Small intestine (tissue), 7 donors: ENCODE data around the gene APOBEC3C. TPM values are rescaled to one million over a fixed set of nuclear protein-coding genes. Genes with fewer than 3 reads are reported as not detected.
"Not testable (repeated sequence)": the region's sequence is repeated elsewhere in the genome, so short reads cannot be mapped to it uniquely, and the experiment has no call there.

Experiments
- DNase-seq, 2 donors: peaks; one replicate each; pipeline versions ENCODE4 v3.0.0 to v3.0.0-alpha.2; 2013
- FAIRE-seq: peaks from 2 replicates; lab custom pipeline; 2012; peaks lifted over from hg19 to GRCh38; lab: Jason Lieb, UNC
- H3K27ac ChIP-seq, 3 donors: one replicate each; pipeline ENCODE4 v1.5.1; 2013; ENCODE audit warnings: low read length in 2 of 3, mild to moderate bottlenecking in 2 of 3, control low read depth in 1 of 3, inconsistent platforms in 1 of 3, low read depth in 1 of 3, moderate library complexity in 1 of 3
- H3K27me3 ChIP-seq, 3 donors: one replicate each; pipeline ENCODE4 v1.6.1; 2013; ENCODE audit warnings: low read length in 3 of 3, inconsistent platforms in 1 of 3; ENCODE audit not compliant: control insufficient read depth in 3 of 3, insufficient read depth in 3 of 3
- H3K36me3 ChIP-seq, 3 donors: one replicate each; pipeline ENCODE4 v1.6.1; 2013; ENCODE audit warnings: low read length in 3 of 3, inconsistent platforms in 1 of 3, low read depth in 1 of 3, mild to moderate bottlenecking in 1 of 3, moderate library complexity in 1 of 3; ENCODE audit not compliant: control insufficient read depth in 3 of 3, insufficient read depth in 2 of 3
- H3K4me1 ChIP-seq, 3 donors: one replicate each; pipeline ENCODE4 v1.6.1; 2013; ENCODE audit warnings: low read length in 2 of 3, inconsistent platforms in 1 of 3, low read depth in 1 of 3, mild to moderate bottlenecking in 1 of 3, moderate library complexity in 1 of 3; ENCODE audit not compliant: control insufficient read depth in 3 of 3, insufficient read depth in 2 of 3
- H3K4me3 ChIP-seq, 3 donors: one replicate each; pipeline ENCODE4 v1.5.1; 2013; ENCODE audit warnings: low read length in 3 of 3, control low read depth in 1 of 3, inconsistent platforms in 1 of 3, low read depth in 1 of 3, mild to moderate bottlenecking in 1 of 3, moderate library complexity in 1 of 3
- H3K9me3 ChIP-seq, 2 donors: one replicate each; pipeline ENCODE4 v1.6.1; 2013; ENCODE audit warnings: low read depth in 1 of 2, low read length in 1 of 2; ENCODE audit not compliant: control insufficient read depth in 2 of 2, insufficient read depth in 1 of 2
- WGBS, 3 donors: extraction: QIAGEN DNeasy Blood & Tissue Kit; methylation state at CpG; one replicate each; pipeline ENCODE4 v1.1.7; 2013; 5-methylcytosine and 5-hydroxymethylcytosine counted together
- polyA plus RNA-seq, 4 donors: library from polyadenylated mRNA; stranded (reverse) in 3 of 4; unstranded in 1 of 4; fragments of 200-250 nt in 3 of 4; fragments of 120-200 nt in 1 of 4; gene quantifications; one replicate each; pipeline versions ENCODE4 v1.2.1 to v1.2.3, GENCODE V29; 2013
- donor health status: healthy with polysubstance abuse.
- donor health status: control.
- donor health status: control.
- donor health status: Bipolar disorder and iron deficiency.
- donor health status: healthy.

The APOBEC3C gene
- polyA plus RNA-seq, 4 donors: 2.2 to 16.3 (median 11.2) TPM

DNA sequence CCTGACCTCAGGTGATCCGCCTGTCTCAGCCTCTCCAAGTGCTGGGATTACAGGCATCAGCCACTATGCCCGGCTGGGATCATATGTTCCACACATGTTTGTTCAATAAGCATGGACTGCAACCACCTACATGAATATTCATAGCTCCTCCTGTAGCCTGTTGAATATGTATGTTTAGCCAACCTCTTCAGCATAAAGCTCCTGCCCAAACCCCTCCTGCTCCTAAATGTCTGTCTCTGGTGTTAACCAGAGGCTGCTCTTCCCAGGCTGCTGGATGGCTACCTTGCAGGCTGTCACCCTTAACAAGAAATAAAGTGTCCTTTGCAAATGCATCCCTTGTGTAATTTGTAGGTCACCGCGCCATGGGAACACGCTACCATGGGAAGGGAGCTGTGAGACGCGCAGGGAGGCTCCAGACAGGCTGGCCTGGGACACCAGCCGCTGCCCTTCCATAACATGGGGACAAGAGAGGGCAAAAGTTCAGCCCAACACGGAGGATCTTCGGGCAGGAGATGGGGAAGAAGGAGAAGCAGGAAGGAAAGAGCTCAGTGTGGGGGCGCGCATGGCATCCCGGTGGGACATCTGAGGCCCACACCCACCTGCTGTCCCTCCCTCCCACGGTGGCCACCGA lies 6.1 kb downstream of the APOBEC3C start:
- DNase-seq, H3K27me3 ChIP-seq, H3K9me3 ChIP-seq, FAIRE-seq, H3K4me1 ChIP-seq: not testable (repeated sequence)
- Histone ChIP-seq H3K4me3 (peak overlapping the region in 2 of 3 donors; percentile 12 to 38), H3K36me3 (peaks cover 0 to 21% (median 2%) of the 10 kb centered on the region in 3 donors), H3K27ac (peak overlapping the region in 2 of 3 donors; percentile 50 to 73)
- WGBS, 3 donors: 14 to 40% (median 35%) methylated on average over 10 to 14 of the region's 15 CpGs

DNA sequence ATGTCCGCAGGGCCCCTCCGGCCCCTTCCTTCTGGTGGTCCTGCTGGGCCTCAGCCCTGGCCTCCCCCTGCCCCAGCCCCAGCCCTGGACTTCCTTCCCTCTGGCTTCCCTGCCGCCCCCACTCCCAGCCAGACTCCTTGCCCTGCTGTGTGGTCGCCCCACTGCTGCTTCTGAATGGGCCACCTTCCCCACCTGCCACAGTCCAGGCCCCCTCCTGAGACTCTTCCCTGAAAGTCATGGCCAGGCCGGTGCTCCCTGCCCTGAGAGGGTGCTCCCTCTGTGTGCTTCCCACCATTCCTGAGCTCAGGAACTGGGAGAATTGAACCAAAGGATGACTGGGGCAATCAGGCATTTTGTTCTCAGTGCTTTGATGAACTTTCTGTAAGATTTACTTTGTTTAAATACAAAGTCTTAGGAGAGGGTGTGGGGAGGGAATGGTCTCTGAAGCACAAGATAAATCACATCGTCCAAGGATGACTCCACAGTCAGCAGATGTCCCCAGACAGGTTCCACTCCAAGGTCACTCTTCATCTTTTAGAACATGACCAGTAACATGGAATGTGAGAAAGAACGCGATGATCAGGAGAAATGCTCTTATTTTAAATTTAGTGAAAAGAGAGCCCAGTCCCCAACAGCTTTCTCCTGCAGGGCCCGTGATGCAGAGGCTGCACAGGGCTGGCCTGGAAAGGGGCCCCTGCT lies 7.6 kb downstream of the APOBEC3C start:
- H3K4me3 ChIP-seq: peak overlapping the region; percentile 12 to 38 (median 28)
- H3K4me1 ChIP-seq: peaks cover 0 to 8% (median 0%) of the 10 kb centered on the region in 3 donors
- H3K27me3 ChIP-seq: no peaks in the 10 kb centered on the region
- FAIRE-seq (no peak), DNase-seq (no peak)
- H3K9me3 ChIP-seq: no peaks in the 10 kb centered on the region
- H3K27ac ChIP-seq: peak overlapping the region in 2 of 3 donors; percentile 5 to 87
- WGBS, 3 donors: 23 to 30% (median 23%) methylated on average over 9 of the region's 9 CpGs
- H3K36me3 ChIP-seq: peaks cover 0 to 25% (median 2%) of the 10 kb centered on the region in 3 donors

DNA sequence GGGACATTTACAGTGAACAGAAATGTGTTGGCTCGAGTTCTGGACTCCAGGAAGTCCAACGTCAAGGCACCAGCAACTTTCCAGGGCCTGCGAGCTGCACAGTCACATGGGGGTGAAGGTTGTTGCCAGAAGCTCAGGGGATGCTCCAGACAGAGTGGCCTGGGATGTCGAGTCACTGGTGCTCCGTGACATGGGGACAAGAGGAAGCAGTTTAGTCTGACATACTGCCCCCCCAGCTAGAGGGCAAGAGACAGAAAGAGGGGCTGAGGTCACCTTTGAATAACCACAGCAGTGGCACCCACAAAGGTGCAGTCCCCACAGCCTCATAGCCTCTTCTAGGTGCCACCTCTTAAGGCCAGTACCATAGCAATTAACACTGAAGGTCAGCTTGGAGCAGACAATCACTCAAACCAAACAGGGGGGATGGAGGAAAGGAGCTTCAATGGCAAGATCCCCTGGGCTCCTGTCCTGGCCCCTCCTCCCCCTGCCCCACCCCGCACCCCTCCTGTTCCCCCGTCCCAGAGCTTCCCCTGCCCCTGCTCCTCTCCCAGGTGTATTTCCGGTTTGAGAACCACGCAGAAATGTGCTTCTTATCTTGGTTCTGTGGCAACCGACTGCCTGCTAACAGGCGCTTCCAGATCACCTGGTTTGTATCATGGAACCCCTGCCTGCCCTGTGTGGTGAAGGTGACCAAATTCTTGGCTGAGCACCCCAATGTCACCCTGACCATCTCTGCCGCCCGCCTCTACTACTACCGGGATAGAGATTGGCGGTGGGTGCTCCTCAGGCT lies 10.7 kb downstream of the APOBEC3C start:
- no peak for DNase-seq
- peaks cover 0 to 16% (median 0%) of the 10 kb centered on the region in 3 donors for H3K36me3 ChIP-seq
- H3K27me3 ChIP-seq: no peaks in the 10 kb centered on the region
- H3K27ac ChIP-seq: no peak overlapping the region
- H3K4me1 ChIP-seq: peaks cover 0 to 8% (median 0%) of the 10 kb centered on the region in 3 donors
- no peaks in the 10 kb centered on the region for H3K9me3 ChIP-seq
- no peak overlapping the region for H3K4me3 ChIP-seq
- no peak for FAIRE-seq
- WGBS, 3 donors: 68 to 79% (median 70%) methylated on average over 15 of the region's 15 CpGs

DNA sequence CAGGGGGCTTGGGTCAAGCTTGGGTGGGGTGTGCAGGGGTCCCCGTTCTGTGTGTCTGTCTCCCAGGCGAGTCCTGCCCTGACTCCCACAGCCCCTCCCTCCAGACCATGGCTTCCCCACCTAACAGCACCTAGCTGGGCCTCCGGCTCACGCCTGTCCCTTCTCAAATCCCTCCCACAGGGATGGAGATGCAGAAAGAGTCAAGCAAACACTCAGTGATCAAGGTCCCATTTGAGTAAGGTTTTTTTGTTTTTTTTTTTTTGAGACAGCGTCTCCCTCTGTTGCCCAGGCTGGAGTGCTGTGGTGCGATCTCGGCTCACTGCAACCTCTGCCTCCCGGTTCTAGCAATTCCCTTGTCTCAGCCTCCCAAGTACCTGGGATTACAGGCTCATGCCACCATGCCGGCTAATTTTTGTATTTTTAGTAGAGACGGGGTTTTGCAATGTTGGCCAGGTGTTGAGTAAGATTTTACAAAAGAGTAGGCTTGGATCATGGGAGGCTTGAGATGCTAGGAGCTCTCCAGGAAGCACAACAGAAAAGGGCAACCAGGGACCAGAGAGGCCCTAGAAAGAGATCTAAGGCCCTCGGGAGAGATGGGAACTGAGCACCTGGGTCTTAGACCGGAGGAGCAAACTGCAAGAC lies 12.6 kb downstream of the APOBEC3C start:
- Histone ChIP-seq H3K36me3 (peaks cover 0 to 18% (median 0%) of the 10 kb centered on the region in 3 donors), H3K9me3 (no peaks in the 10 kb centered on the region), H3K4me3 (no peak overlapping the region), H3K27me3 (no peaks in the 10 kb centered on the region), H3K4me1 (peaks cover 0 to 5% (median 0%) of the 10 kb centered on the region in 3 donors), H3K27ac (no peak overlapping the region)
- 86 to 89% (median 89%) methylated on average over 12 of the region's 12 CpGs for WGBS, 3 donors
- FAIRE-seq: no peak
- no peak for DNase-seq

DNA sequence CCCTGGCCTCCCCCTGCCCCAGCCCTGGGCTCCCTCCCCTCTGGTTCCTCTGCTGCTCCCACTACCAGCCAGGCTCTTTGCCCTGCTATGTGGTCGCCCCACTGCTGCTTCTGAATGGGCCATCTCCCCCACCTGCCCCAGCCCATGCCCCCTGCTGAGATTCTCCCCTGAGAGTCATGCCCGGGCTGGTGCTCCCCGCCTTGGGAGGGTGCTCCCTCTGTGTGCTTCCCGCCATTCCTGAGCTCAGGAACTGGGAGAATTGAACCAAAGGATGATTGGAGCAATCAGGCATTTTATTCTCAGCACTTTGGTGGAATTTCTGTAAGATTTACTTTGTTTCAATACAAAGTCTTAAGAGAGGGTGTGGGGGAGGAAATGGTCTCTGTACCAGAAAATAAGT lies 13.7 kb downstream of the APOBEC3C start:
- DNase-seq: no peak
- no peak overlapping the region for H3K4me3 ChIP-seq
- no peak overlapping the region for H3K27ac ChIP-seq
- no peaks in the 10 kb centered on the region for H3K4me1 ChIP-seq
- no peaks in the 10 kb centered on the region for H3K9me3 ChIP-seq
- no peak for FAIRE-seq
- peaks cover 0 to 18% (median 0%) of the 10 kb centered on the region in 3 donors for H3K36me3 ChIP-seq
- 88 to 91% (median 91%) methylated on average over 4 of the region's 4 CpGs for WGBS, 3 donors
- H3K27me3 ChIP-seq: no peaks in the 10 kb centered on the region

DNA sequence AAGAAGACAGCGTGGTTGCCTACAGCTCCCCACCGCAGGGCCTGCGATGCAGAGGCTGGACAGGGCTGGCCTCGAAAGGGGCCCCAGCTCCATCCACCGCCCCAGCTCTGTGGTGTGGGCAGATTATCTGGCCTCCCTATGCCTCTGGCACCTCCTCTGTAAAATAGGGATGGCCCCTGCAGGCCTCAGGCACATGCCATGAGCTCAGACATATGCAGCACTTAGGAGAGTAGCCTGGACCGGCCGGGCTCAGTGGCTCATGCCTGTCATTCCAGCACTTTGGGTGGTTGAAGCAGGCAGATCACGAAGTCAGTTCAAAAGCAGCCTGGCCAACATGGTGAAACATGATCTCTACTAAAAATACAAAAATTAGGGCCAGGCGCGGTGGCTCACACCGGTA lies 14.2 kb downstream of the APOBEC3C start:
- Histone ChIP-seq H3K4me3 (no peak overlapping the region), H3K4me1 (no peaks in the 10 kb centered on the region), H3K27ac (no peak overlapping the region), H3K9me3 (no peaks in the 10 kb centered on the region), H3K36me3 (peaks cover 0 to 18% (median 0%) of the 10 kb centered on the region in 3 donors), H3K27me3 (no peaks in the 10 kb centered on the region)
- DNase-seq: no peak
- 93 to 97% (median 95%) methylated on average over 11 of the region's 11 CpGs for WGBS, 3 donors
- no peak for FAIRE-seq

DNA sequence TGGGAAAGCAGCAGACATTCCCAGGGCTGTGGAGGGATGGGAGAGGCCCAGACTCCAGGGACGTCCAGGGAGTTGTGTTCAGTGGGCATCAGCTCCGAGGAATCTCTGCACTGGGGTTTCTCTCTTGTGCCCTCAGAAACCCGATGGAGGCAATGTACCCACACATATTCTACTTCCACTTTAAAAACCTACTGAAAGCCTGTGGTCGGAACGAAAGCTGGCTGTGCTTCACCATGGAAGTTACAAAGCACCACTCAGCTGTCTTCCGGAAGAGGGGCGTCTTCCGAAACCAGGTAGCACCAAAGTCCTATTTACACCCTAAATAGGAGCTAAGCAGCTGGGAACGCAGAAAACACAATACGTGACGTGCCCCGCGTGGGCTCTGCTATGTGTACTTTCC lies 15.2 kb downstream of the APOBEC3C start:
- H3K4me3 ChIP-seq: no peak overlapping the region
- FAIRE-seq (no peak), DNase-seq (no peak)
- no peaks in the 10 kb centered on the region for H3K4me1 ChIP-seq
- 92 to 95% (median 94%) methylated on average over 13 of the region's 13 CpGs for WGBS, 3 donors
- H3K27ac ChIP-seq: no peak overlapping the region
- H3K9me3 ChIP-seq: no peaks in the 10 kb centered on the region
- H3K36me3 ChIP-seq: peaks cover 0 to 10% (median 0%) of the 10 kb centered on the region in 3 donors
- H3K27me3 ChIP-seq: no peaks in the 10 kb centered on the region

DNA sequence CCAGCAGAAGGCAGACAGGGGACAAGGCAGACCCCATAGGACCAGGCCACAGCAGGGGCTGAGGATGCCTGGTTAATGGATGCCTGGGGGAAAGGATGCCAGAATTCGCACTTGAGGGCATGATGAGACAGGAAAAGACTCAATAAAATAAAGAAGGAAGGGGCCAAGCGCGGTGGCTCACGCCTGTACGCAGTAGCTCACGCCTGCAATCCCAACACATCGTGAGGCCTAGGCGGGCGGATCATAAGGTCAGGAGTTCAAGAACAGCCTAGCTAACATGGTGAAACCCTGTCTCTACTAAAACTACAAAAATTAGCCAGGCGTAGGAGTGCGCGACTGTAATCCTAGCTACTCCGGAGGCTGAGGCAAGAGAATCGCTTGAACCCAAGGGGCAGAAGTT lies 16.6 kb downstream of the APOBEC3C start:
- Histone ChIP-seq H3K4me3 (no peak overlapping the region), H3K27ac (no peak overlapping the region), H3K36me3 (peaks cover 0 to 6% (median 0%) of the 10 kb centered on the region in 3 donors), H3K27me3 (no peaks in the 10 kb centered on the region), H3K4me1 (no peaks in the 10 kb centered on the region), H3K9me3 (no peaks in the 10 kb centered on the region)
- WGBS, 3 donors: 92 to 96% (median 93%) methylated on average over 14 of the region's 14 CpGs
- DNase-seq (no peak), FAIRE-seq (no peak)
